G401 (cell line): ENCODE measurements around the gene ITGA2B. TPM values are rescaled to one million over a fixed set of nuclear protein-coding genes. Genes with fewer than 3 reads are reported as not detected.

ENCODE experiments used
- total RNA-seq: library from RNA; depleted of rRNA; stranded (reverse); fragments of >200 nt; shearing (Covaris generic); gene quantifications from 2 replicates; pipeline ENCODE4 v1.2.3, GENCODE V29; 2014; rRNA removed

Gene ITGA2B
- total RNA-seq, 1 experiment from 2014 or later: 0.17 TPM

Other genes starting within 250 kb of the ITGA2B start
- 7.6 and 9.9 TPM in 2 replicates for gene HROB, start 247.7 kb downstream of the ITGA2B start, total RNA-seq
- gene ASB16, start 218.9 kb downstream of the ITGA2B start, total RNA-seq: not detected in 2 replicates
- 27.1 and 34.5 TPM in 2 replicates for gene TMUB2, start 202.7 kb downstream of the ITGA2B start, total RNA-seq
- gene ATXN7L3, start 189.8 kb downstream of the ITGA2B start, total RNA-seq: 53.8 and 68.3 TPM in 2 replicates
- gene UBTF, start 170.0 kb downstream of the ITGA2B start, total RNA-seq: 81.4 and 110 TPM in 2 replicates
- not detected in 2 replicates for gene SLC4A1, start 121.5 kb downstream of the ITGA2B start, total RNA-seq
- gene RUNDC3A, start 81.0 kb downstream of the ITGA2B start, total RNA-seq: 3.4 and 3.8 TPM in 2 replicates
- 335 and 340 TPM in 2 replicates for gene SLC25A39, start 64.8 kb downstream of the ITGA2B start, total RNA-seq
- 243 and 344 TPM in 2 replicates for gene GRN, start 44.3 kb downstream of the ITGA2B start, total RNA-seq
- 22.2 and 23.6 TPM in 2 replicates for gene FAM171A2, start 25.8 kb downstream of the ITGA2B start, total RNA-seq
- 16.8 and 19.1 TPM in 2 replicates for gene GPATCH8, start 113.8 kb upstream of the ITGA2B start, total RNA-seq
- gene FZD2, start 167.8 kb upstream of the ITGA2B start, total RNA-seq: 121 and 131 TPM in 2 replicates